ENCODE measurements around the gene LCE1D.

DNA sequence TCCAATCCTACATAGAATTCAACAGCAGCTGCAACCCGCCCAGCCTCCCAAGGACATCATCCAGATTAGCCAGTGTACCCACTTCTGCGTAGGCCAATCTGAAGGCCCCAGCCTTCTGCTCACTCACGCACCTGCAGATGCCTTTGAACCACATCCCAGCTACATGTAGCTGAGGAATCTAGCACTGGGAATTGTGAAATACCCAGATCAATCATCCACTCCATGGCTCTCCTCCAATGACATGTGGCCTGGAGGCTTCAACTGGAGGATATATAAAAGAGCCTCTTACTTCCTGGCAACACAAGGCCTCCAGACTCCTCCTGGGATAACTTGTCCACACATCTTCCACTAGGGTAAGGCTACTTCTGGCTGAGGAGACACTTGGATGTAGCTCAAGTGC, 46.0 kb downstream of the LCE1D start, which contains the start of gene LCE6A:
- TF ChIP-seq POLR2A (IDR thresholded peaks at IDR 0.05; ENCODE audit: low read depth, low read length) (no peak), POLR2AphosphoS5 (IDR thresholded peaks at IDR 0.05; ENCODE audit: low read depth, low read length) (no peak), TAF1 (IDR thresholded peaks at IDR 0.05; ENCODE audit: borderline replicate concordance, low read depth, low read length) (no peak)

All from GM12892 (cell line).